Osteoblast (primary cell): ENCODE results near the gene TMEM52. TPM values are rescaled to one million over a fixed set of nuclear protein-coding genes. Genes with fewer than 3 reads are reported as not detected.

Experiments
- DNase-seq: peaks from one replicate; pipeline ENCODE4 v3.0.0; 2011; ENCODE audit warnings: low spot score, mixed read lengths; ENCODE audit not compliant: insufficient read length; ENCODE audit errors: missing footprints
- H2AFZ ChIP-seq: 2 replicates; pipeline ENCODE4 v1.6.0; 2011; ENCODE audit warnings: mild to moderate bottlenecking, low read length
- H3K27ac ChIP-seq: 2 replicates; pipeline ENCODE4 v1.5.1; 2011; ENCODE audit warnings: mild to moderate bottlenecking, low read depth, low read length, moderate library complexity
- H3K27me3 ChIP-seq: 2 replicates; pipeline ENCODE4 v1.6.0; 2012; ENCODE audit warnings: mild to moderate bottlenecking, control low read depth, inconsistent platforms, low read length, moderate library complexity; ENCODE audit not compliant: insufficient read depth
- H3K36me3 ChIP-seq: 2 replicates; pipeline ENCODE4 v1.5.1; 2011; ENCODE audit warnings: mild to moderate bottlenecking, low read length, control low read depth, moderate library complexity; ENCODE audit not compliant: insufficient read depth
- H3K4me1 ChIP-seq: 2 replicates; pipeline ENCODE4 v1.5.1; 2011; ENCODE audit warnings: mild to moderate bottlenecking, low read length, control low read depth, moderate library complexity; ENCODE audit not compliant: insufficient read depth
- H3K4me2 ChIP-seq: 2 replicates; pipeline ENCODE4 v1.6.0; 2011; ENCODE audit warnings: mild to moderate bottlenecking, low read length; ENCODE audit not compliant: insufficient read depth
- H3K4me3 ChIP-seq: fragments of 200-600 bp; sonication (generic); 3 replicates; pipeline ENCODE4 v1.5.1; 2012; ENCODE audit warnings: mild to moderate bottlenecking, low read length, inconsistent platforms; ENCODE audit not compliant: insufficient read depth
- H3K79me2 ChIP-seq: 2 replicates; pipeline ENCODE4 v1.6.0; 2012; ENCODE audit warnings: mild to moderate bottlenecking, low read length, control low read depth, inconsistent platforms; ENCODE audit not compliant: insufficient read depth
- H3K9me3 ChIP-seq: 2 replicates; pipeline ENCODE4 v1.5.1; 2011; ENCODE audit warnings: low read depth, low read length, control low read depth
- H4K20me1 ChIP-seq: 2 replicates; pipeline ENCODE4 v1.6.0; 2012; ENCODE audit warnings: mild to moderate bottlenecking, low read length, control low read depth; ENCODE audit not compliant: insufficient read depth
- total RNA-seq: library from RNA; depleted of rRNA; stranded (reverse); fragments of >200 nt; gene quantifications from 2 replicates; pipeline ENCODE4 v1.2.3, GENCODE V29; 2012
- TF ChIP-seq, protein P1 (sequence below): IDR thresholded peaks from 2 replicates; pipeline ENCODE4 v1.5.1; 2011; ENCODE audit warnings: mild to moderate bottlenecking, low read depth, low read length, moderate library complexity; ENCODE audit errors: extremely low read depth

Gene TMEM52
- total RNA-seq, 1 donor: not detected

DNA sequence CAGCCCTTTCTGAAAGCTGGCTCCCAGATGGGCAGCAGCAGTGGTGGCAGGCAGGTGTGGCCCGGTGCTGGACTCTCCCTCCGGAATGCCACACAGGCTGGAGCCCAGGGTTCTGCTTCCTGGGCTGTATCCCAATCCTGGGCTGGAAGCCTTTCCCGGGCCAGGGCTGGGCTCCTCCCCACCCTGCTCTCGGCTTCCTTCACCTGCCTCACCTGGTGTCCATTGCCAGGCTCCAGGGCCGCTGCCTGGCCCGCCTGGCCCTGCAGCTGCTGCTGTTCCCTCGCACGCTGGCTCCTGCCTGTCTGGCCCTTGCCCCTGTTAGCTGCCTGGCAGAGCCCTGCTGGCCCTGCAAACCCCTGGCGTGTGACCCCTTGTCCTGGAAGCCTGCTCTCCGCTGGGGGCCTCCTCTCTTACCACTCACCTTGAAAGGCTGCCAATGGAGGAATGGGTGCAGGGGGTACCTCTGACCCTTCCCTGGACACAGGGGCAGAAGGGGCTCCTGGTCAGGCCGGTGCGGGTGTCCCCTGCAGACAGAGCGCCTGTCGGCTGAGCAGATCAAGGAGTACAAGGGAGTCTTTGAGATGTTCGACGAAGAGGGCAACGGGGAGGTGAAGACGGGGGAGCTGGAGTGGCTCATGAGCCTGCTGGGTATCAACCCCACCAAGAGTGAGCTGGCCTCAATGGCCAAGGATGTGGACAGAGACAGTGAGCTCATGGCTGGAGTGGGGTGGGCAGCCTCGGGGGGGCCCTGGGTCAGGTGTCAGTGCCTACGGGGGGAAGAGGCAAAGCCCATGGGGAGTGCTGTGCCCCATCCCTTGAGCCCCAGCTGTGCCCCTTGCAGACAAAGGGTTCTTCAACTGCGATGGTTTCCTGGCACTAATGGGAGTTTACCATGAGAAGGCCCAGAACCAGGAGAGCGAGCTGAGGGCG lies 2.9 kb downstream of the TMEM52 start:
- TF ChIP-seq, protein P1, sequence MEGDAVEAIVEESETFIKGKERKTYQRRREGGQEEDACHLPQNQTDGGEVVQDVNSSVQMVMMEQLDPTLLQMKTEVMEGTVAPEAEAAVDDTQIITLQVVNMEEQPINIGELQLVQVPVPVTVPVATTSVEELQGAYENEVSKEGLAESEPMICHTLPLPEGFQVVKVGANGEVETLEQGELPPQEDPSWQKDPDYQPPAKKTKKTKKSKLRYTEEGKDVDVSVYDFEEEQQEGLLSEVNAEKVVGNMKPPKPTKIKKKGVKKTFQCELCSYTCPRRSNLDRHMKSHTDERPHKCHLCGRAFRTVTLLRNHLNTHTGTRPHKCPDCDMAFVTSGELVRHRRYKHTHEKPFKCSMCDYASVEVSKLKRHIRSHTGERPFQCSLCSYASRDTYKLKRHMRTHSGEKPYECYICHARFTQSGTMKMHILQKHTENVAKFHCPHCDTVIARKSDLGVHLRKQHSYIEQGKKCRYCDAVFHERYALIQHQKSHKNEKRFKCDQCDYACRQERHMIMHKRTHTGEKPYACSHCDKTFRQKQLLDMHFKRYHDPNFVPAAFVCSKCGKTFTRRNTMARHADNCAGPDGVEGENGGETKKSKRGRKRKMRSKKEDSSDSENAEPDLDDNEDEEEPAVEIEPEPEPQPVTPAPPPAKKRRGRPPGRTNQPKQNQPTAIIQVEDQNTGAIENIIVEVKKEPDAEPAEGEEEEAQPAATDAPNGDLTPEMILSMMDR: no peak
- no peak for DNase-seq

DNA sequence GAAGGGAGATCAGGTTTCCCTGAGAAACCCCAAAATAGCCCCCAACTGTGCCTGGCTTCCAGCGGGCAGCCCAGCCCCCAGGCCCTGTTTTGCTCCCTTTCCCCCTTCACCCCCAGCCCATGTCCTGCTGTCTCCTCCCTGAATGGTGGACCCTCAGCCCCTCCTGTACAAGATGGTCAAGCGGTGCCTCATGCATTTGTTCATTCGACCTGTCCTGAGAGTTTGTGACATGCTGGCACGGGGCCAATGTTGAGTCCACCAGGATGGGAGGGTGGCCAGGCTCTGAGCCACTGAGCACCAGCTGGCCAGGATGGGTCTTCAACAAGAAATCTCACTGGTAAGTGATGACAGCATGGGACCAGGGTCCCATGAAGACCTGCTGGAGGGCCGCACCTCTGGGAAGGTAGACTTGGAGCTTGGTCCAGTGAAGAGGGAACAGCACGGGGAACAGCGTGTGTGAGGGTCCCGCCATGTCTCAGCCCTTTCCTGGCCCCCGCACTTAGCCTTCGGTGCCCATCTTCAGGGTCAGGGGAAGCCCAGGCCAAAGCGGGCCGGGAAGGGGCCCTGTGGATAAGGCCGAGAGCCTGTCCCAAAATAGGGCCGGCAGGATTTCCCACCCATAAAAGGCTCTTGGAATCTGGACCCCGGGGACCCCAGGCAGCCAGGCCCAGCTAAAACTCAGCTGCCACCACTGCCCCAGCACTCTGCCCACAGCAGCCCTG lies 3.9 kb downstream of the TMEM52 start, which contains the start of gene CALML6:
Gene CALML6, plus strand, starts transcription at position 290 of the 722 bp plus-strand sequence. Its CDS starts 21 bp downstream, at position 311.
- peaks cover 6% of the 10 kb centered on the region for H3K4me1 ChIP-seq
- H3K4me3 ChIP-seq: no peak within 1 kb of the TSS
- no peak for DNase-seq
- peaks cover 11% of the 10 kb centered on the region for H3K27me3 ChIP-seq
- no peaks in the 10 kb centered on the region for H4K20me1 ChIP-seq
- H3K36me3 ChIP-seq: no peaks in the 10 kb centered on the region
- no peaks in the 10 kb centered on the region for H3K9me3 ChIP-seq
- no peak within 1 kb of the TSS for H3K4me2 ChIP-seq
- no peak within 1 kb of the TSS for H2AFZ ChIP-seq
- no peak within 1 kb of the TSS for H3K27ac ChIP-seq
- TF ChIP-seq, protein P1: no peak
- H3K79me2 ChIP-seq: no peaks in the 10 kb centered on the region

More for the DNA sequence above, 2.9 kb downstream of the TMEM52 start:
- H3K4me3 ChIP-seq: no peak overlapping the region
- no peaks in the 10 kb centered on the region for H3K36me3 ChIP-seq
- H3K27me3 ChIP-seq: peaks cover 11% of the 10 kb centered on the region
- no peaks in the 10 kb centered on the region for H3K79me2 ChIP-seq
- no peak overlapping the region for H3K27ac ChIP-seq
- no peaks in the 10 kb centered on the region for H4K20me1 ChIP-seq
- peaks cover 6% of the 10 kb centered on the region for H3K4me1 ChIP-seq
- no peak overlapping the region for H3K4me2 ChIP-seq
- no peak overlapping the region for H2AFZ ChIP-seq
- H3K9me3 ChIP-seq: no peaks in the 10 kb centered on the region

DNA sequence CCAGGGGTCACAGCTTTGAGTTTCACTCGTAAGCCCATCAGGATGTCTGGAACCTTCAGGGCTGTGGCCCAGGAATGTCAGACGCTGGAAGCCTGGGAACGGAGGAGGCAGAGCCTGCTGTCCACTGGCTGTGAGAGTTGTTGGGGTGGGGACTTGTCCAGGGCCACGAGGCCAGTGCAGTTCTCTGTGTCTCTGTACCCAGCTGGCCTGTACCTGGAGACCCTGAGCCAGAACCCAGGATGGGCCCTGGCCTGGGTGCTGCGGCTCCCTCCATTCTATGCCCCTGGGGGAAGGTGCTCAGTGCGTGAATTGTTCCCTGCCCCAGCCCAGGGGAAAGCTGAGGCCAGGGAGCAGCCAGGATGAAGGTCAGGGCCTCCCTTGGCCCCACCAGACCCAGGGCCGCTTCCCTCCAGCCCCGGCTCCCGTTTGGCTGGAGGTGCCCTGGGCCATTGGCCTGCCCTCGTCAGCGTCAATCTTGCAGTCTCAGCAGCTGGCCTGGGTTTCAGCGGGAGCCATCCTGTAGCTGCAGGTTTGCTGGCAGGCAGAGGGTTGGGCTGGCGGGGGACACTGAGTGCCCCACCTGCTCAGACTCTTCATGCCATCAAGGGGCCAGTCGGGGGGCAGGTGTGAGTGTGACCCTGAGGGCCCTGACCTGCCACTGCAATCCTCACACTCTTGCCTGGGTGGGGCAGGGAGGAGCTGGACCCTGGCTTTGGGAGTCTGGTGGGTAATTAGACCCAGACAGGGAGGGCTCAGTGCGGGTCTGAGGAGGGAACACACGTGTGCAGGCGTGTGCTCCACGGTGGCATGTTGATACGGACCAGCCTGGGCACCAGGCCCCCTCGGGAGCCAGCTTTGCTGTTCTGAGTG lies 4.7 kb downstream of the TMEM52 start:
- H3K4me1 ChIP-seq: peaks cover 10% of the 10 kb centered on the region
- H3K27ac ChIP-seq: no peak overlapping the region
- H3K9me3 ChIP-seq: no peaks in the 10 kb centered on the region
- no peak for DNase-seq
- H3K4me3 ChIP-seq: no peak overlapping the region
- no peaks in the 10 kb centered on the region for H3K36me3 ChIP-seq
- peaks cover 11% of the 10 kb centered on the region for H3K27me3 ChIP-seq
- H3K79me2 ChIP-seq: no peaks in the 10 kb centered on the region
- TF ChIP-seq, protein P1: no peak
- no peaks in the 10 kb centered on the region for H4K20me1 ChIP-seq
- no peak overlapping the region for H2AFZ ChIP-seq
- no peak overlapping the region for H3K4me2 ChIP-seq
